ENCODE data around the gene TDRD9.
"Not testable (repeated sequence)": the region's sequence is repeated elsewhere in the genome, so short reads cannot be mapped to it uniquely, and the experiment has no call there.

Gene TDRD9

DNA sequence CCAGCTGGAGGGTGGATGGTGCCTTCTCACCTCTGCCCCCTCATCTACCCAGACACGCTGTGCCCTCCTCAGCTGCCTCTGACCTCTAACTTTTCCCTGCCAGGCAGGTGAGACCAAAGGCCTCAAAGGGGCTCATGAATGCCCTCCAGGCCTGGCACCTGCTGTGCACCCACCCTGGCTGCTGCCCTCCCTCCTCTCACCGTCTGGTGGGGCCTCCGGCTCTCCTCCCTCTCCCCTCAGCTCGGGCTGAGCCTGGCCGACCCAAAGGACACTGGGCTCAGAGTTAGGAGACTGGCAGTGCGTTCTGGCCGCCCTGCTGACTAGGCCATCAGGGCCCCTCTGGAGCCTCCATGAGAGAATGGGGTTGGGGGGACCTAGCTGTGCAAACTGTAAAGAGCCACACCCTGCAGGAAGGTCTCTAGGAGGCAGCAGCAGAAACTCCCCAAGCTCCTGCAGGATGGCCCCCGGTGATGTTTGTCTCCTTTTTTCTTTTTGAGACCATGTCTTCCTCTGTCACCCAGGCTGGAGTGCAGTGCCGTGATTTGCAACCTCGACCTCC, 40.6 kb upstream of the TDRD9 start:
- peaks cover 15% of the 10 kb centered on the region for H3K27me3 Mint-ChIP-seq
- intact Hi-C loops (cut with micrococcal nuclease) = no loop called here
- no peaks in the 10 kb centered on the region for H3K9me3 Mint-ChIP-seq
- H3K27ac Mint-ChIP-seq = no peak overlapping the region
- peaks cover 40% of the 10 kb centered on the region for H3K4me1 Mint-ChIP-seq (ENCODE audit: low read depth)
- no peaks in the 10 kb centered on the region for H3K36me3 Mint-ChIP-seq (ENCODE audit: low read depth)
- H3K4me3 Mint-ChIP-seq = no peak overlapping the region

DNA sequence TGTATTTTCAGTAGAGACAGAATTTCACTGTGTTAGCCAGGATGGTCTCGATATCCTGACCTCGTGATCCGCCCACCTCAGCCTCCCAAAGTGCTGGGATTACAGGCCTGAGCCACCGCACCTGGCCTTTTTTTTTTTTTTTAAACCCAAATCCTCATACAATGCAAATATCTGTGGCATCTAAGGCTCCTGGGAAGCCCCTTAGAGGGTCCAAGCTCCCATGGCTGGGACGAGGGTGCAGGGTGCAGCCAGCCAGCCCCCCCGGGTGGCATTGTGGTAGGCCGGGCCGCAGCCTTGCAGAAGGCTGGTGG, 39.3 kb upstream of the TDRD9 start:
- H3K4me1 Mint-ChIP-seq (ENCODE audit: low read depth) = peaks cover 40% of the 10 kb centered on the region
- H3K36me3 Mint-ChIP-seq (ENCODE audit: low read depth); H3K27me3 Mint-ChIP-seq; H3K4me3 Mint-ChIP-seq; H3K9me3 Mint-ChIP-seq; intact Hi-C loops (cut with micrococcal nuclease): not testable (repeated sequence)
- peak overlapping the region; percentile 32 for H3K27ac Mint-ChIP-seq

- peaks cover 5% of the 10 kb centered on the region for H3K27me3 Mint-ChIP-seq
- intact Hi-C loops (cut with micrococcal nuclease) = no loop called here
- H3K4me3 Mint-ChIP-seq = no peak overlapping the region
- H3K27ac Mint-ChIP-seq = peak overlapping the region; percentile 32
- H3K36me3 Mint-ChIP-seq (ENCODE audit: low read depth) = no peaks in the 10 kb centered on the region
- H3K9me3 Mint-ChIP-seq = no peaks in the 10 kb centered on the region
- peaks cover 40% of the 10 kb centered on the region for H3K4me1 Mint-ChIP-seq (ENCODE audit: low read depth)
Measured at GRCh38 chr14:103889313-103890051, 38.8 kb upstream of the TDRD9 start.

DNA sequence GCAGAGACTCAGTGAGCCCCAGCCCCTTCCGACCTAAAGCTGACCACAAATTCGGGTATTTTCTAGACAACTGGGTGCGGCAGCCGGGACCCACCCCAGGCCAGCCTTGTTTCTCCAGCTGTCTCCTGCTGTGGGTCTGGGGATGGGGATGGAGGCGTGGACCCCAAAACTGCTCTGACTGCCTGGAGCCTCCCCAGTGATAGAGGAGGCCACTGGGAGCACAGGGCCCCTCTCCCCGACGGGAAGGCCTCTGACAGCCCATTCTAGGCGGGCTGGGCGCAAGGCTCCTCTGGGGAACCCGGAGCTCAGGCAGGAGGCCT, 38.2 kb upstream of the TDRD9 start:
- no peak overlapping the region for H3K27ac Mint-ChIP-seq
- no peaks in the 10 kb centered on the region for H3K9me3 Mint-ChIP-seq
- H3K4me1 Mint-ChIP-seq (ENCODE audit: low read depth) = peaks cover 40% of the 10 kb centered on the region
- peaks cover 2% of the 10 kb centered on the region for H3K27me3 Mint-ChIP-seq
- H3K4me3 Mint-ChIP-seq = no peak overlapping the region
- H3K36me3 Mint-ChIP-seq (ENCODE audit: low read depth) = no peaks in the 10 kb centered on the region
- intact Hi-C loops (cut with micrococcal nuclease) = no loop called here

DNA sequence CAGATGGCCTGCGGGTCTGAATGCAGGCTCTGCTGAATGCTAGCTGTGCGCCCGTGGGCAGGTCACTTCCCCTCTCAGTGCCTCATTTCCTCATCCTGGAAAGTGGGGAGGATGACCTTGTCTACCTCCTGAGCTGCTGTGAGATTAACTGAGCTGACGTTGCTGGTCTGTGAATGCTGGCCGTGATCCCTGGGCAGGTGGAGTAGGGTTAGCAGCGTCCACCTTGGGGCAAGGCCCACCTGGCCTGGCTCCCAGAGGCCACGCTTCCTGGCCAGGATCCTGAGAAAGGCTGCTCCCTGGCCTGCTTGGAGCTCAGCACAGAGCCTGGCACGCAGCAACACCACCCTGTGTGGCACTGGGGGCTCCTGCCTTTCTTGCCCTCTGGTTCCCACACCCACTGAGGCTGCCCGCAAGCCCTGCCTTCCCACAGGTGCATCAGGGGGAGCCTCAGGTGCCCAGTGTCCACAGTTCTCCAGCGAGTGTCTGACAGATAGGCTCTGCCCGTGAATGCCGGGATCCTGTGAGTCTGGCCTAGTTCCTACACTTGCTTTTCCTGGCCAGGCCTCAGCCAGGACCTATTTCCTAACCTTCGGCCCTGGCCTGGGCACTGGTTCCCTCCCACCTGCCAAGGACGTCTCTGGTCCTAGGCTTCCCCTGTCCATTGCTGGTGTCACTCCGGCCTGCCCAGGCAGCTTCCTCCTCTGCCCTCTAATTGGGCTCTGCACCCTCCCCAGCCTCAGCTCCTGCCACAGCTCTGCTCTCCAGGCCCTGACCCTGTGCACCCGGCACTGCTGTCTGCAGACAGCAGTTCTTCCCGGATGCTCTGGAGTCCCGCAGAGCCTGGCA, 37.2 kb upstream of the TDRD9 start:
- Mint-ChIP-seq H3K36me3 (ENCODE audit: low read depth) (no peaks in the 10 kb centered on the region), H3K4me3 (no peak overlapping the region), H3K9me3 (no peaks in the 10 kb centered on the region), H3K4me1 (ENCODE audit: low read depth) (peaks cover 40% of the 10 kb centered on the region), H3K27ac (no peak overlapping the region), H3K27me3 (peaks cover 1% of the 10 kb centered on the region)
- intact Hi-C loops (cut with micrococcal nuclease) = no loop called here

DNA sequence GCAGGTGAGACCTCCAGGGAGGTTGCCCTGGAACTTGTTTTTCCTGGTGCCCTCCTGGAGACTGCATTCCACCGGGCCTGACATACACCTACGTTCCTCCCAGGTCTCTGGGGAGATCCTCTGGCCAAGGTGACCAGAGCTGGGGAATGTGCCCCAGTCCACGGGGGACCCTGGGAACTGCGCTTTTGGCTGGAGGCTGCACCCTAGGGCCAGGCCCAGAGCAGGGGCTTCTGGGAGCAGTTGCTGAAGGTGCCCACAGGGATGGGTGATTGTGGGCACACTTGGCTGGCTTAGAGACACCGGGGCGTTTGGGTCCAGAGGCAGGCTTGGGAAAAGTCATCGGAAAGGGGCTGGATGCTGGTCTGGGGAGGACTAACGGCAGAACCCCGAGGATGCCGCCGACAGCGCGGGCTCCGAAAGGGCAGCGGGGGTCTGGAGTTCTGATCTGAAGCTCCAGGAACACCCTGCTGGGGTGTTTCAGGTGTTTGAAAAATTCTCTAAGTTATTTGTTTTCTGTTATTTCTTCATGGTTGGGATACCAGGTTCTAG, 36.5 kb upstream of the TDRD9 start:
- Mint-ChIP-seq H3K9me3 (peaks cover 7% of the 10 kb centered on the region), H3K36me3 (ENCODE audit: low read depth) (no peaks in the 10 kb centered on the region), H3K27ac (no peak overlapping the region), H3K4me3 (no peak overlapping the region), H3K27me3 (peaks cover 4% of the 10 kb centered on the region), H3K4me1 (ENCODE audit: low read depth) (peaks cover 35% of the 10 kb centered on the region)
- intact Hi-C loops (cut with micrococcal nuclease) = no loop called here

GRCh38 chr14:103892247-103892646, 36.0 kb upstream of the TDRD9 start:
- Mint-ChIP-seq H3K27me3 (peaks cover 4% of the 10 kb centered on the region), H3K9me3 (peaks cover 9% of the 10 kb centered on the region), H3K4me3 (no peak overlapping the region), H3K27ac (no peak overlapping the region), H3K4me1 (ENCODE audit: low read depth) (peaks cover 30% of the 10 kb centered on the region), H3K36me3 (ENCODE audit: low read depth) (no peaks in the 10 kb centered on the region)
- intact Hi-C loops (cut with micrococcal nuclease) = no loop called here

GRCh38 chr14:103894034-103894722, 34.1 kb upstream of the TDRD9 start:
- peaks cover 23% of the 10 kb centered on the region for H3K4me1 Mint-ChIP-seq (ENCODE audit: low read depth)
- no peak overlapping the region for H3K4me3 Mint-ChIP-seq
- peaks cover 9% of the 10 kb centered on the region for H3K9me3 Mint-ChIP-seq
- H3K27ac Mint-ChIP-seq = no peak overlapping the region
- no peaks in the 10 kb centered on the region for H3K36me3 Mint-ChIP-seq (ENCODE audit: low read depth)
- H3K27me3 Mint-ChIP-seq = peaks cover 2% of the 10 kb centered on the region
- intact Hi-C loops (cut with micrococcal nuclease) = no loop called here

- H3K27ac Mint-ChIP-seq = no peak overlapping the region
- H3K4me1 Mint-ChIP-seq (ENCODE audit: low read depth) = peaks cover 18% of the 10 kb centered on the region
- H3K36me3 Mint-ChIP-seq (ENCODE audit: low read depth) = no peaks in the 10 kb centered on the region
- peaks cover 2% of the 10 kb centered on the region for H3K27me3 Mint-ChIP-seq
- peaks cover 9% of the 10 kb centered on the region for H3K9me3 Mint-ChIP-seq
- intact Hi-C loops (cut with micrococcal nuclease) = no loop called here
- no peak overlapping the region for H3K4me3 Mint-ChIP-seq
Measured at GRCh38 chr14:103894723-103895059, 33.6 kb upstream of the TDRD9 start.

GRCh38 chr14:103896578-103896977, 31.7 kb upstream of the TDRD9 start:
- Mint-ChIP-seq H3K4me3 (no peak overlapping the region), H3K27me3 (peaks cover 6% of the 10 kb centered on the region), H3K36me3 (ENCODE audit: low read depth) (no peaks in the 10 kb centered on the region), H3K27ac (no peak overlapping the region), H3K9me3 (peaks cover 9% of the 10 kb centered on the region), H3K4me1 (ENCODE audit: low read depth) (peaks cover 6% of the 10 kb centered on the region)
- intact Hi-C loops (cut with micrococcal nuclease) = no loop called here

GRCh38 chr14:103897075-103897947, 30.9 kb upstream of the TDRD9 start:
- intact Hi-C loops (cut with micrococcal nuclease) = no loop called here
- peaks cover 9% of the 10 kb centered on the region for H3K9me3 Mint-ChIP-seq
- H3K27ac Mint-ChIP-seq = no peak overlapping the region
- H3K36me3 Mint-ChIP-seq (ENCODE audit: low read depth) = no peaks in the 10 kb centered on the region
- H3K27me3 Mint-ChIP-seq = peaks cover 9% of the 10 kb centered on the region
- peaks cover 5% of the 10 kb centered on the region for H3K4me1 Mint-ChIP-seq (ENCODE audit: low read depth)
- H3K4me3 Mint-ChIP-seq = no peak overlapping the region

- H3K36me3 Mint-ChIP-seq (ENCODE audit: low read depth) = no peaks in the 10 kb centered on the region
- H3K4me1 Mint-ChIP-seq (ENCODE audit: low read depth) = peaks cover 5% of the 10 kb centered on the region
- H3K4me3 Mint-ChIP-seq = no peak overlapping the region
- H3K9me3 Mint-ChIP-seq = peaks cover 9% of the 10 kb centered on the region
- H3K27ac Mint-ChIP-seq = no peak overlapping the region
- H3K27me3 Mint-ChIP-seq = peaks cover 9% of the 10 kb centered on the region
- intact Hi-C loops (cut with micrococcal nuclease) = no loop called here
Measured at GRCh38 chr14:103898204-103898603, 30.1 kb upstream of the TDRD9 start.

- Mint-ChIP-seq H3K4me1 (ENCODE audit: low read depth) (peaks cover 5% of the 10 kb centered on the region), H3K9me3 (peaks cover 9% of the 10 kb centered on the region), H3K27me3 (peaks cover 9% of the 10 kb centered on the region), H3K36me3 (ENCODE audit: low read depth) (no peaks in the 10 kb centered on the region), H3K27ac (no peak overlapping the region), H3K4me3 (no peak overlapping the region)
- intact Hi-C loops (cut with micrococcal nuclease) = no loop called here
Measured at GRCh38 chr14:103898711-103899110, 29.5 kb upstream of the TDRD9 start.
